GM10266 (cell line): ENCODE measurements around the gene ATF7.

Experiments
- DNase-seq: peaks from one replicate; pipeline ENCODE4 v3.0.0; 2012; ENCODE audit errors: extremely low spot score
- CTCF ChIP-seq: IDR thresholded peaks from 2 replicates; pipeline ENCODE4 v1.5.1; 2012; ENCODE audit warnings: mild to moderate bottlenecking, low read depth; ENCODE audit not compliant: control insufficient read depth, insufficient read depth; ENCODE audit errors: missing control alignments

ATF7 gene

GRCh38 chr12:53461059-53461458 lies 165.1 kb downstream of the ATF7 start:
- DNase-seq: no peak
- no peak for TF ChIP-seq CTCF

GRCh38 chr12:53459097-53459496 lies 167.1 kb downstream of the ATF7 start:
- TF ChIP-seq CTCF: no peak
- DNase-seq: no peak
